HG02678 (cell line): Measurements from ENCODE around the gene CDH5.

Experiments used
- ATAC-seq: cut with Tn5 transposase; IDR thresholded peaks from one replicate; pipeline ENCODE4 v1.9.1; 2021; ENCODE audit warnings: mild to moderate bottlenecking, moderate library complexity; ENCODE audit not compliant: unreplicated experiment

The CDH5 gene

DNA sequence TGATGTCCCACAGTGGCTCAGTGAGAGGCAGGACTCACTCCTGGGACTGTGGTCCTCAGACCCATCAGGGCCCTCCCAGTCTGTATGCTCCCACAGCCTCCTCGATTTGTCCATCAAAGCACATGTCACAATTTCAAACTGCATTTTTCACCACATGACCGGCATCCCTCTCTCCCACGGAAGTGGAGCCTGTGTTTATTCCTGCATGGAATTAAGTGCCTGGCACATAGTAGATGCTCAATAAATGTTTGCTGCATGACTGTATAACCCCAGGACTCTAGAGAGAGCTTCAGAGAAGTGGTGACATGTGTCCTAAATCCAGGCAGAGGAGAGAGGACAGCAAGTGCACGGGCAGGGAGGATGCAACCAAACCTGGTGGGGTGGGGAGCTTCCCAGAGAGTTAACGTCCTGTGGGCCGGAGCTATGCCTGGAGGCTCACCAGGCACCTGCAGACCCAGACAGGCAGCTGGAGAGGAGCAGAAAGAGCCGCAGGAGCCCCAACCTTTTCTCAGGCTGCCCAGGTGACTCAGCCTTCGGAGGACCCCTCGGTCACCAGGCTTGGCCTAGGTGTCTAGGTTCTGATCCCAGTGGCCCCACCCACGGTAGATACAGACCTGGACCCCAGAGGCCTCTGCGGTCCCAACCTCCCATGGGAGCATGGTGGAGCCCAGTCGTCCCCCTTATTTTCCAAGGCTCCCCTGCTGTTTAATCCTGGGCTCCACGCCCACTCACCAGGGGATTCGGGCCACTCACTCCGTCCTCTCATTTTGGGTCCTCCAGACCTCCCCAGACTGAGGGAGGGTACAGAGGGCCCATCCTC, 5.8 kb downstream of the CDH5 start:
- no peak for ATAC-seq

DNA sequence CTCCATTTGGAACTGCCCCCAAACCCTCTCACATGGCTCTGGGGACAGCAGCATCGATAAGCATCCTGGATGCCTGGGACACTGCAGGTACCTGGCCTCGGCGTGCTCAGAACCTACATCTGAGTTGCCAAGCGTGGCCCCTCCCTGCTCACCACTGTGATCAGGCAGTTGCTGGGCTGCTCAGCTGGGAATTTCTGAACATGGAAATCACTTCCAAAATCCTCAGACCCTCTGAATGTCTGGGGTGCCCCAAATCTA, 6.3 kb downstream of the CDH5 start:
- no peak for ATAC-seq

DNA sequence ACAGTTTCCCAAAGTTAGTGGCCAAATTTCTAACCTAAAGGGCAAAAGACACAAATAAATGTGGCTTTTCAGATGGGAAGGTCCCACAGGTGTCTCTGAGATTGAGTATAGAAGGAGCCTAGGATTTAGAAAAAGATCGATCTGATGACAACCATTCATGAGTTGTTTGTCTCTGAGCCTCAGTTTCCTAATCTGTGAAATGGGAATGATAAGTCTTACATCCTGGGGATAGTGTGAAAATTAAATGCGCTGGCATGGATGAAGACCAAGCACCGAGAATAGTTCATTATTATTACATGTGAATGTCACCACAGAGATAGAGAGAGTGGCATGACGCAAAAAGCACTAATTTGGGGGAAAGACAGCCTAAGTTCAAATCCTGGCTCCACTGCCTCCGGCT, 7.2 kb downstream of the CDH5 start:
- no peak for ATAC-seq

DNA sequence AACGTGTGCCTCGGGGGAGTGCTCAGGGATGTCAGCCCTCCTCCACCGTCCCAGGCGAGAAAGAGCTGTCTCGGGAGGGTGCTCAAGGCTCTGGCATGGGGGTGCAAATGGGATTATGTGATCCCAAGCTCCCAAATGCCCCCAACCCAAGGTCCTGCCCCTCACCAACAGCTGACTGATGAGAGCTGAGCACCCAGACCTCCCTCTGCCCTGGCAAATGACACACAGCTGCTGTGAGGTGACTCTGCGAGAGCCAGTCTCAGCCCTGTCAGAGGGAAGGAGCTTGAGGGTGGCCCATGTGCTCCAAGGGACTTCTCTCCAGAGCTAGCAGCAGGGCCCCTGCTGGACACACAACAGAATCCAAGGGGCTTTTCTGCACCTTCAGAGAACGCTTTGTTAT, 7.7 kb downstream of the CDH5 start:
- ATAC-seq = no peak

DNA sequence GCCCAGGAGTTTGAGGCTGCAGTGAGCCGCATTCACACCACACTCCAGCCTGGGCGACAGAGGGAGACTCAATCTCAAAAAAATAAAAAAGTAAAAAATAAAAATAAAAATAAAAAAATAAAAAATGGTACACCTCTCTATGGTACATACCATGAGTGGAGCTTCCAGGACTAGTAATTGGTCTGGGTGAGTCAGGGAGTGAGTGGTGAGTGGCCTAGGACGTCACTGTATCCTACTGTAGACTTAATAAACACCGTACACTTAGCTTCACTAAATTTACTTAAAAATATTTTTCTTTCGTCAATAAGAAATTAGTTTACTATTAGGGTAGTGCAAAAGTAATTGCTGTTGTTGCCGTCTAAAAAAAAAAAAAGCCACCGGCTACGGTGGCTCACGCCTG, 9.0 kb downstream of the CDH5 start:
- no peak for ATAC-seq

DNA sequence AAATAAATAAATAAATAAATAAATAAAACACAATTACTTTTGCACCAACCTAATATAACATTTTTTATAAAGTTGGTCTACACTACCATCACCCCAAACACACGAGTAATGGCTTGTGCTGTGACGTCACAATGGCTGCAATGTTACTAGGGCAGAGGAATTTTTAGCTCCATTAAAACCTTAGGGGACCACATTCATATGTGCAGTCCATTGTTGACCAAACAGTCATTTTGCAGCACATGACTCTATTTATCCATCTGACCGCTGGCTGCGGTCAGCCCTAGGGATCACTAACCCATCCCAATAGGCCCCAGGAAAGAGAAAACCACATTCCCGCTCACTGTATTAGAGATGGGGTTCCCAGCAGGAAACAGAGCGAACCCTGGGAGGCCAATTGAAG, 9.6 kb downstream of the CDH5 start:
- no peak for ATAC-seq

DNA sequence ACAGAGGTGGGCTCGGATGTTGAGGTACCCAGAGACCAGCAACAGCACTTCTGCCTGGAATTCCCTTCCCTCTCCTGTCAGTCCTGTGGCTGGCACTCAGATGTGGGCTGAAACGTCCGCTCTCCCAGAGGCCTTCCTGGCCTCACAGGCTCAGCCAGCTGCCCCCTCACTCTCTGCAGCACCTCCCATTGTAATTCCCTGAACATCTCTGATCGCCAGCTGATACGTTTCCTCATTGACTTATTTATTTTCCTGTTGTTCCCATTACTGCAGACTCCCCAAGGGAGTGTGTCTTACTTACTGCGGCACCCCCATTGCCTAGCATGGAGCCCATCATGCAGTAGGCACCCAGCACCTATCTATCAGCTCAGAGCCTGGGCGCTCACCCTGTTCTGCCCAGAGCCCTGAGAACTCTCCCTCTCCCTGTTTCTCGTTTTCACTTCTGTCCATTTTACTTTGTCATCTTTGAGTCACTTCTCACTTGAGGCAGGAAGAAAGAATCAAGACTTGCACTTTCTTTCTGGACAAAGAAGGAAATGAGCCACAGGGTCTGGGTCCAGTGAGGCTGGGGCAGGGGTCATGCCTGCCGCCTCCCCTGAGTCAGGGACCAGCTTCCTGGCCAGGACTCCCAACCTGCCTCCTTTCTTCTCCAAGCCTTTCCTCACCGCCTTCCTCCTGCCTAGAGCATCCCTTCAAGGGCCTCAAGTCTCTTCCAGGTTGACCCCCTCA, 10.2 kb downstream of the CDH5 start:
- ATAC-seq = no peak

DNA sequence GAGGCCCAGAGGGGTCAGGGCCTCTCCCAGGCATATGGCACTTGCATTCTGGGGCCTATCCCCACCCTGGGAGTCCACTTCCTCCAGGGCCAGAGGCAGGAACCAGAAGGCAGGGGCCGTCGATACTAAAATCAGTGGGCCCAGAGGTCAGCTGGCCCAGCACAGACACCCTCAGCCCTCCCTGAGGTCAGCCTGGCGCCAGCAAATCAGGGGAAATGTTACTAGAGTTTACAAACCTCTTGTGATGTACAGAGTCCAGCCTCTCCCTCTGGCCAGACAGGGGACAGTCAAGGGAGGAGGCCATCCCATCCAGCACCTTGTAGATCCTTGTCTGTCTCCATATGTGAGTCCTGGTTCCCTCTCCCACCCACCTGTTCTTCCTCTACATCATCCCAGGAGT, 10.8 kb downstream of the CDH5 start:
- no peak for ATAC-seq

DNA sequence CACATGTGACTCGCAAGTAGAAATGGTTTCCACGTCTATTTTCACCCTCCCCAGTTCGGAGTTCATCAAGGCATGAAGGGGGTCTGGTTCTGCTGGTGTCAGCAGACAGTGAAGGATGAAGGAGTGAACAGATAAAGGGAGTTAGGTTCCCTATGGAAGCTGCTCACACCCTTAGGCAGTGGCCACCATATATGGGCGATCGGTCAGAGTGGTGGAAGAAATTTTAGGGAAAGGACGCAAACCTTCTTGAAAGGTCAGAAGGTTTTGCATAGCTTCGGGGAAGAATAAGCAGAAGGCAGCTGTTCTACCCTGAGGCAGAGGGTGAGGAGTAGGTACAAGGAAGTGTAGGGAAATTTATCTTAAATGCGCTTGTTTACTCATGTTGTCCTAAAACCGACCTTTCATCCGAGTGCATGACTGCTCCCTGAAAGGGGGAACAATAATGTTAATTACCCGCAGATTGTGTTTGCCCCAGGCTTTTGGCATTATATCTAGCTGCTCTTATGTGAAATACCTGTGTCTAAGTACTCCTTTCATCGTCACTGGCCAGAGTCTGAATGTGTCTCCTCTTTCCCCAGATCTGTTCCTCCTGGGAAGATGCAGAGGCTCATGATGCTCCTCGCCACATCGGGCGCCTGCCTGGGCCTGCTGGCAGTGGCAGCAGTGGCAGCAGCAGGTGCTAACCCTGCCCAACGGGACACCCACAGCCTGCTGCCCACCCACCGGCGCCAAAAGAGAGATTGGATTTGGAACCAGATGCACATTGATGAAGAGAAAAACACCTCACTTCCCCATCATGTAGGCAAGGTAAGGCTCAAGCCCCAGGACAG, 12.5 kb downstream of the CDH5 start:
- ATAC-seq = no peak

DNA sequence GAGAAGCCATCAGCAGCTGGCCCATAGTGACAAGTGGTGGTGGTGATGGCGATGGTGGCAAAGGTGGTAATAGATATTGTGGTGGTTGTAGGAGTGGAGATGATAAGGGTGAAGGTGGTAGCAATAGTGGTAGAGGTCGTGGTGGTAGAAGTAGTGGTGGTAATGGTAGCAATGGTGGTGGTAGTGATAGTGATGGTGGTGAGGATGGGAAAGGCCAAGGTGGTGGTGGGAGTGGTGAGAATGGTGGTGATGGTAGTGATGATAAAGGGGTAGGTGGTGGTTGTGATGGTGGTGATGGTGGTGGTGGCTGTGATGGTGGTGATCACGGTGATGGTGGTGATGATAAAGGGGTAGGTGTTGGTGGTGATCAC, 13.1 kb downstream of the CDH5 start:
- ATAC-seq = no peak

DNA sequence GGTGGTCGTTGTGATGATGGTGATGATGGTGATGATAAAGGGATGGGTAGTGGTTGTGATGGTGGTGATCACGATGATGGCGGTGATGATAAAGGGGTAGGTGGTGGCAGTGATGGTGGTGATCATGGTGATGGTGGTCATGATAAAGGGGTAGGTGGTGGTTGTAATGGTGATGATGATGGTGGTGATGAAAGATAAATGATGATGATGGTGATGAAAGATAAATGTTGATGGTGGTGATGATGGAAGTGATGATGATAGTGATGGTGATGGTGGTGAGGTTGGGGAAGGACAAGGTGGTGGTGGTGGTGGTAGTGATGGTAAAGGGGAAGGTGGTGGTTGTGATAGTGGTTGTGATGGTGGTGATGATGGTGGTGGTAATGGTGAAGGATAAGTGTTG, 13.9 kb downstream of the CDH5 start:
- ATAC-seq = no peak

DNA sequence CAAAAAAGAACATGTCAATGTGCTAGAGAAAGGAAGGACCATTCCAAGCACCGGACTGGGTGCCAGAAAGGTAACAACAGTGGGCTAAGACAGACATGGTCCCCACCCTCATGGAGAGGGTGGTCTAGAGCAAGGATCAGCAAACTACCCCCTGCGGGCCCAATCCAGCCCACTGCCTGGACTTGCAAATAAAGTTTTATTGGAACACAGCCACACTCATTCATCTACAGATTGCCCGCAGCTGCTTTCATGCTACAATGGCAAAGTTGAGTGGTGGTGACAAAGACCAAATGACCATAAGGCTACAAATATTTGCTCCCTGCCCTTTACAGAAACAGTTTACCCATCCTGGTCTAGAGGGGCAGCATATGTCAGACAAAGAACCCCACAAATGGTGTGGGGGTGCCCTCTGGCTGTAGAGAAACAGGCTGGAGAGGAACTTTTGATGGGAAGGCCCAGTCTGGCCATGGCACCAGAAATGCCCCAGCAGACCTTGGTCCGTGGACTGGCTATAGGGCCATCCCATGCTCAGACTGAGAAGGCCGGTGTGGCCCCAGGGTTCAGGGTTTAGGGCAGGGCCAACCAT, 15.2 kb downstream of the CDH5 start:
- no peak for ATAC-seq

DNA sequence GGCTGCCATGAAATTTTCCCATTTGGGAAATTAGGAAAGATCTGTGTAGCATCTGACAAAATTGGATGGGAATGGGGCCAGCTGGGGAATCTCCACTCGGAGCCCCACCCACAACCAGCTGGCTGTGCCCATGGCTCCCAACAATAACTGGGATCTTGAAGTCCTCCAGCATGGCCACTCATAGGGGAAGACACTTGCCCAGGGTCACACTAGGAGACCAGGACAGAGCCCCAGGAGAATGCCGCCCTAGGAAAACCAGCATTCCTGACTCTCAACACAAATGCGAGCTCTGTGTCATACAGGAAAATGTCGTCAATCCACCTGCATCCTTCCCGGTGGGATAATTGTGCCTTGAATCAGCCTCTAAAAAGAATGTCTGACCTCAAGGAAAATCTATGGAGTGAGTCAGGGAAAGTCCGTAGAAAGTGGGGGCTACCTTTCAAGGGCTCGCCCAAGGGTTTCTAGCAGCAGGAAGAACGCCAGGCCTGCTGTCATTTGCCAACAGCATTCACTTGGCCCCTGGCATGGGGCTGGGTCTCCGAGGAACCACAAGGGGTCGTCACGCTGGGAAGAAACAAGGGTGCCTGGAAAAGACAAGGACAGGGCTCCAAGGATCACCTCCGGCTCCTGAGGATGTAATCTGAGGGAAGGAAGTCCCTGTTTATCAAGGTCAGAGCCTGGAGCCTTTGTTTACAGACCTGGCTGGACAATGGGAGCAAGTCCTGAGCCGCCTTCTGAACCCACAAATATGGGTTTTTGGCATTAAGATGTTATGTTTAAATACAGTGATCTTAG, 15.9 kb downstream of the CDH5 start:
- no peak for ATAC-seq

DNA sequence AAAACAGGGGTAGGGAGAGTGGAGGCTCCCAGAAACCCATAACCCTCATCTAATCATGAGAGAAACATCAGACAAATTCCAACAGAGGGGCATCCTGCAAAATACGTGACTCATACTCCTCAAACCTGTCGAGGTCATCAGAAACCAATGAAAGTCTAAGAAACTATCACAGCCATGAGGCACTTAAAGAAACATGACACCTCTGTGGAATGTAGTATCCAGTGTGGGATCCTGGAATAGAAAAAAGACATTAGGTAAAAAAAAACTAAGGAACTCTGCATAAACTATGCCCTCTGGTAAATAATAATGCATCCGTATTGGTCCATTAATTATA, 16.4 kb downstream of the CDH5 start:
- no peak for ATAC-seq

DNA sequence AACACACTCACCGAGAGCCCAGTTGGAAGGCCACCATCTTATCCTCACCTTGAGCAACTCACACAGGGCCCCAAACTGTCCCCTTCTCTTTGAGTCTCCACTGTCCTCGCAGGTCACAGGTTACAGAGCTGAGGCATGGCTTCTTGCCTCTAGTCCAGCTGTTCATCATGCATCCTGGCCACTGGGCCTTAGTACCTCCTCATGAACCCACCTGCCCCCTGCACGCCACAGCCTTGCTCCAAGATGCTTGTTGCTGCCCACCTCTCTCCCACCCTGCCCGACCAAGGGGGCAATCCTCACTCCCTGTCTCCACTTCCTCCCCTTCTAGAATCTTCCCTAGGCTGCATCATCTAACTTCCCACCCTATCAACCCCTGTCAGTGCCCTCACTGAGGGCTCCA, 17.1 kb downstream of the CDH5 start:
- ATAC-seq = no peak

DNA sequence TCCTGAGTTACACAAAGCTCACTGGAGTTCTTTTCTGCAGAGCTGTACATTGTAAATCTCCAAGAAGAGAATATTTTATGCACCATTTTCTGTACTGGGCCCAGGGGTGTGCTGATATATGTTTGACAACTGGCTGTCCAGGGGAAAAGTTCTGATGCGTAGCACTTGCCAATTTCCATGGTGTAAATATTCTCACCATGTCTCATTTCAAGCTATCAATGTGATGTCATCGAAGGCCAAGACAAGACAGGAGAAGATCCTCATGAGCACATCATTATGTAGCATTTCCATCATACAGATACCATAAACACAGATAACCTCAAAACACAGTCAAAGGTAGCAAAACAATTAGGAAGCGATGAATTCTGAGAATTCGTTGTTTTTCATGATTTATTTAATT, 18.9 kb downstream of the CDH5 start:
- ATAC-seq = no peak

DNA sequence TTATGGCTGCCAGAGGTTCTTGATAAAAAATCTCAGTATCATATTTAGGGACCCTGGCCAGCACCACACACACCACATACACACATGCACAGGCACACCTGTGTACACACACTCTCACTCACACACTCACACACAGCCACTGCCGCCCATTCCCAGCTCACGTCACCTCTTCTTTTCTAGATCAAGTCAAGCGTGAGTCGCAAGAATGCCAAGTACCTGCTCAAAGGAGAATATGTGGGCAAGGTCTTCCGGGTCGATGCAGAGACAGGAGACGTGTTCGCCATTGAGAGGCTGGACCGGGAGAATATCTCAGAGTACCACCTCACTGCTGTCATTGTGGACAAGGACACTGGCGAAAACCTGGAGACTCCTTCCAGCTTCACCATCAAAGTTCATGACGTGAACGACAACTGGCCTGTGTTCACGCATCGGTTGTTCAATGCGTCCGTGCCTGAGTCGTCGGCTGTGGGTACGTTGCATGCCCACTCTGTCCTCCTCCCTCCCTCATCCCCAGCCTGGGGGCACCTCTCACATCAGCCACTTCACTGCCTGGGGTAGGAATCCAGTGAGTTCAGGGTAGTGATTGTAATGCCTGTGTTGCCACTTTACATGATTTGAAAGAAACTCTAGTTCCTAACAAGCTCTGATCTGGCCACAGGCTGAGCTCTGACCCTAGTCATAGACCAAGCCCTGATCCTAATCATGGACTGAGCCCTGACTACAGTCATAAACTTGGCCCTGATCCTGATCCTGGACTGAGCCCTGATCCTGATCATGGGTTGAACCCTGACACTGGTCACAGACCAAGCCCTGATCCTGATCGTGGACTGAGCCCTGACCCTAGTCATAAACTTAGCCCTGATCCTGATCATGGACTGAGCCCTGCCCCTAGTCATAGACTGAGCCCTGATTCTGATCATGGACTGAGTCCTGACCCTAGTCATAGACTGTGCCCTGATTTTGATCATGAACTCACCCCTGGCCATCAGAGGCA, 20.4 kb downstream of the CDH5 start:
- ATAC-seq = no peak

DNA sequence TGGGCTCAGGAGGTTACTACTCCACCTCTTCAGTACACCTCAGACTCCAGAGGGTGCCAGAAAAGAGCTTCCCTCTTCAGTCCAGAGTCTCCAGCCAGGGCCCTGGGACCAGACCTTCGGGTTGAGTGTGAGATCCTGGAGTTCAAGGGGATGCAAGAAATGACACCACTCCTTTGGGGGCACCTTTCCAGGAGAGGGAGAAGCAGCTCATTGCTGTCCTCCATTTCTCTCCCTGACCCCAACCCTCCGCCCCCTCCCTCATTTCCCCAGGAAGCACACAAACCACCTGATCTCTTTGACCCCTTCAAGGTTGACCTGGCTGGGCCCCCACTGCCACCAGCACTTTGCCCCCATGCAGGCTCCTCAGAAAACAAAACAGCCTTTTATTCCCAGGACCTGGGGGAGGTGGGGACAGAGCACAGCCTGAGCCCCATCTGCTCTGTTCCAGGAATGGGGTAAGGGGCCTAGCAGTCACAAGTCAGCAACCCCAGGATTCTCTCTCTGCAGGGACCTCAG, 21.4 kb downstream of the CDH5 start:
- no peak for ATAC-seq

DNA sequence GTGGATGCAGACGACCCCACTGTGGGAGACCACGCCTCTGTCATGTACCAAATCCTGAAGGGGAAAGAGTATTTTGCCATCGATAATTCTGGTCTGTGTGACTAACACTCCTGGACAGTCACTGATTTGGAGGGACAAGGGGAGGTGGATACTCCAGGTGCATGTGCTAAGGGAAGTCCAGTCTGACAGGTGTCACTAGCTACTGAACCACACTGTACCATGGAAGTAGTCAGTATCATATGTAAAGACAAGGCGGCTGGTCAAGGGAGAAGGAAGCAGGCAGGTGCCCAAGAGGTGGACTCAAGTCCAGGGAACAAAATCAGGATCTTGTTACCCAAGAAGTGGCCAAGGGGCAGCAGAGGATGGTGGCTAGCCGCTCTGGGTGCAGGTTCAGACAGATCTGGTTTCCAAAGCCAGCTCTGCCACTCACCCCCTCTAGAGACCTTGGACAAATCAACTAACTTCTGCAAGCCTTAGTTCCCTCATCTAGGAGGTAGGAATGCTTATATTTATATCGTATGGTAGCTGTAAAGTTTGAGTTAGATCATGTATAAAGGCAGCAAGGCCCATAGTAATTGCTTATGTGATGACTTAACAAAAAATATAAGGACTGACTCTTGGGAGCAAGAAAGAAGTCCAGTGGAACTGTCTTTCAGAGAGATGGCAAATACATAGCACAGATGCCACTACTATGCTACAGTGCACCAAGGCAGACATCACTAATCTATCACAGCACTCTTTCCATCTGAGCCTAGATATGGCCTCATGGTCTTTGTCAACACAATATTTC, 22.1 kb downstream of the CDH5 start:
- ATAC-seq = no peak
